Duodenal mucosa (tissue), 2 donors: ENCODE measurements around the gene VSIG10L.

ENCODE experiments used
- H3K27ac ChIP-seq: one replicate; pipeline ENCODE4 v1.7.0; 2013; ENCODE audit warnings: low read depth, low read length
- H3K27me3 ChIP-seq, 2 donors: one replicate each; pipeline ENCODE4 v1.7.0; 2013; ENCODE audit warnings: low read length in 2 of 2, control low read depth in 1 of 2; ENCODE audit not compliant: insufficient read depth in 2 of 2, control insufficient read depth in 1 of 2
- H3K36me3 ChIP-seq, 2 donors: one replicate each; pipeline ENCODE4 v1.7.0; 2013; ENCODE audit warnings: low read length in 2 of 2, control low read depth in 1 of 2; ENCODE audit not compliant: insufficient read depth in 2 of 2, control insufficient read depth in 1 of 2
- H3K4me1 ChIP-seq, 2 donors: one replicate each; pipeline ENCODE4 v1.7.0; 2013; ENCODE audit warnings: low read length in 2 of 2, control low read depth in 1 of 2; ENCODE audit not compliant: insufficient read depth in 2 of 2, control insufficient read depth in 1 of 2
- H3K4me3 ChIP-seq, 2 donors: one replicate each; pipeline ENCODE4 v1.7.0; 2013; ENCODE audit warnings: low read length in 2 of 2, low read depth in 1 of 2
- H3K9ac ChIP-seq, 2 donors: one replicate each; pipeline ENCODE4 v1.7.0; 2013; ENCODE audit warnings: low read length in 2 of 2, low read depth in 1 of 2
- H3K9me3 ChIP-seq, 2 donors: one replicate each; pipeline ENCODE4 v1.7.0; 2013; ENCODE audit warnings: low read length in 2 of 2, control low read depth in 1 of 2; ENCODE audit not compliant: control insufficient read depth in 1 of 2

Gene VSIG10L

DNA sequence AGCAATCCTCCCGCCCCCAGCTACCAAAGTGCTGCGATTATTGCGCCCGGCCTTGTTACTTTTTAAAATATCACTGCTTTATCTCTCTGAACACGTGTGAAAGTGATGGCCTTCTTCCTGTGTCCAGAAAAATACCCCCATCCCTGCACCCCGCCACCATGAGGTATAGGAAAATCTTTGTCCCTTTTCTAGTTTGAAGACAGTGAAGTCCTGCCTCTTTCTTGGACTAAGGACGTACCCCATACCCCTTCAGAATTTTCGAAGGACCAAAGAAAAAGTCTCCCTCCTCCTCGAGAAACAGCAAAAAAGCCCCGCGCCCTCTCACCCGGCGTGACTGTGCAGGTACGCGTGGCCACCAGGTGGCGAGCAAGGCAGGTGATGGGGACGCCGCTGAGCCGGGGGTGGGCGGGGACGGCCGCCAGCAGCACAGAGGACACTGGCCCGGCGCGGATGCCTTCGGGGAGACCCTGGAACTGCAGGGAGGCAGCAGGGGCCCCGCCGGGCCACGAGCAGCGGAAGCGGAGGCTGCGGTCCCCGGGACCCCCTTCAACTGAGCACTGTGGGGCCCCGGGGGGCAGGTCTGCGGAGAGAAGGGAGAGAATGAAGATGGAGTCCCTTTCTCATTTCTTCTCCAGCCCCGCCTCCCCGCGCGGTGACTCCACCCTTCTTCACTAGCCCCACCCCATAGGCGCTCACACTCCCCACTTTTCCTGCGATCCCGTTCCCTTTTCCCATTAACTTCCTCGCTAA is 3.2 kb downstream of the VSIG10L start:
- Histone ChIP-seq H3K36me3 (no peaks in the 10 kb centered on the region), H3K4me3 (peak overlapping the region; percentile 72 to 82), H3K27me3 (no peaks in the 10 kb centered on the region), H3K4me1 (peaks cover 0 to 9% of the 10 kb centered on the region in 2 donors), H3K27ac (peak overlapping the region; percentile 51), H3K9me3 (no peaks in the 10 kb centered on the region), H3K9ac (peak overlapping the region; percentile 45 to 58)

DNA sequence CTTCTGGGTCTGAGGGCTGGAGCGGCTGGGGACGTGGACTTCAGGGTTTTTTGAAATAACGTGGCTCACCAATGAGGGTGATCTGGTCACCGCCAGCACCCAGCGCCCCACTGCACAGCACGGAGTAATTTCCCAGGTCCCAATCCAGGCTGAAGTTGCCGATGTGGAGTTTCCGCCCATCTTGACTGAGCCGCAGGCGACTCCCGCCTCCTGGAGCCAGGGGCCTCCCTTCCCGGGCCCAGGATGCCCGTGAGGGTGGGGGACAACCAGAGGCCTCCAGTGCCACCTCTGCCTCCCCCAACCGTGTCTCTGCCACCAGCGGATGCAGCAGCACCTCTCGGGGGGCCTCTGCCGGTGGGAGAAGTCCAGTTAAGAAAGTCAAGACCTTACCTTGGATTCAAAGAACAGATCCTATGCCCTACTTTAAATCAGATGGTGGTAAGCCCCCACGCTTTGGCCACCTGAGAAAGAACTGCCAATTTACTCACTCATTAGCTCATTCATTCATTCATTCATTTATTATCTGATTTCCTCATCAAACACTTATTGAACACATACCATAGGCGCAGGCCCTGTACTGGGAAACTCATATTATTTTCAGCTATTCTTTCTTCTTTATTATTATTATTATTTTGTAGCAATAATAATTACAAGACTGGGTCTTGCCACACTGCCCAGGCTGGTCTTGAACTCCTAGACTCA is 3.9 kb downstream of the VSIG10L start:
- Histone ChIP-seq H3K9ac (no peak overlapping the region), H3K27ac (no peak overlapping the region), H3K27me3 (no peaks in the 10 kb centered on the region), H3K4me1 (peaks cover 0 to 9% of the 10 kb centered on the region in 2 donors), H3K36me3 (no peaks in the 10 kb centered on the region), H3K9me3 (no peaks in the 10 kb centered on the region), H3K4me3 (peak overlapping the region in 1 of 2 donors; percentile 82)

DNA sequence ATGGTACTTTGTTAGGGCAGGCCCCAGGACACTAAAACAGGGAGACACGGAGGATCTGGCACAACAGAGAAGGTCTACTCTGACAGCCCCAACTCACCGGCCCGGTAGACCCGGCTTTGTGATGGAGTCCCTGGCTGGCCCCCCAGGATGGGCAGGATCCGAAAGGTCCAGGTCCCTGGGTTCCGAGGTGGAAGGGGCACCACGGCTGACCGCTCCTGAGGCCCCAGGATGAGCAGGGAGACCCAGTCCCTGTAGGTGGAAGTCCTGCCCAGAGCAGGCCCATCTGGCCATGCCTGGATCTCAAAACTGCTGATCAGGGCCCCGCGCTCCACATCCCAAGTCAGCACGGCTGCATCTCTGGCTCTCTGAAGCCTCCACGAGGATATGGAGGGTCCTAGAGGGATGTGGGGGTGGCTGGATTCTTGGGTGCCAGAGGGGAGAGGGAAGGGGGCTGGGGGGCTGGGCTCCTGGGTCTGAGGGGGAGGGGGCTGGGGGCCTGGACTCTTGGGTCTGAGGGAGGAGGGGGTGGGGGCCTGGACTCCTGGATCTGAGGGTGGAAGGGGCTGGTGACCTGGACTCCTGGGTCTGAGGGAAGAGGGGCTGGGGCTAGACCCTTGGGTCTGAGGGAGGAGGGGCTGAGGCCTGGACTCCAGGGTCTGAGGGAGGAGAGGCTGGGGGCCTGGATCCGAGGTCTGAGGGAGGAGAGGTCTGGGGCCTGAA is 4.6 kb downstream of the VSIG10L start:
- Histone ChIP-seq H3K27me3 (no peaks in the 10 kb centered on the region), H3K4me3 (no peak overlapping the region), H3K9me3 (no peaks in the 10 kb centered on the region), H3K27ac (no peak overlapping the region), H3K4me1 (peaks cover 0 to 9% of the 10 kb centered on the region in 2 donors), H3K9ac (no peak overlapping the region), H3K36me3 (no peaks in the 10 kb centered on the region)

DNA sequence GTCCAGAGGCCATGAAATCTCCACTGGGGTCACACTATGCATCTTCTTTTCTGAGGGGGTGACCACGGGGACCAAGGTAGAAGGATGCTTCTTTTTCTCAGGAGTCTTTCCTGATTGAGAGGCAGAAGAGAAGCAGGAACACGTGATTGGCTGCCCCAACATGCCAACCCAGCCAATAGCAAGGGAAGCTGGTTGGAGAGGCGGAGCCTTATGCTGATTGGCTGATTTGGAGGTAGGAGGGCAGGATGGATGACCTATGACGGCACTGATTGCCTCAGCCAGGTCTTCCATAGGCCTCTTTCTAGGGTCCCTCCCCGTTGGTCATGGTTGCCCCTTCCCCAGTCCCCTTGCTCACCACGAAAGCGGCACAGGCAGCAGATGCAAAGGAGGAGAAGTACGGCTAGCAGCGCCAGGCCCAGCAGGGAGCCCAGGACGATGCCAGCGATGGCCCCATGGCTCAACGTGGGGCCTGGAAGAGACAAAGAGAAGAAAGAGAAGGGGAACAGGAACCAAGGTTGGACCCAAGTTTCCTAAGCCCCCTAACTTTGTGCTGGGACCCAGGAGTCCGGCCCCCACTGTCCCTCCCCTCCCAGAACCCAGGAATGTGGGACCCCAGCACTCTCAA is 8.0 kb downstream of the VSIG10L start:
- Histone ChIP-seq H3K4me3 (no peak overlapping the region), H3K36me3 (no peaks in the 10 kb centered on the region), H3K9me3 (no peaks in the 10 kb centered on the region), H3K27ac (no peak overlapping the region), H3K9ac (no peak overlapping the region), H3K27me3 (no peaks in the 10 kb centered on the region), H3K4me1 (peaks cover 0 to 4% of the 10 kb centered on the region in 2 donors)

DNA sequence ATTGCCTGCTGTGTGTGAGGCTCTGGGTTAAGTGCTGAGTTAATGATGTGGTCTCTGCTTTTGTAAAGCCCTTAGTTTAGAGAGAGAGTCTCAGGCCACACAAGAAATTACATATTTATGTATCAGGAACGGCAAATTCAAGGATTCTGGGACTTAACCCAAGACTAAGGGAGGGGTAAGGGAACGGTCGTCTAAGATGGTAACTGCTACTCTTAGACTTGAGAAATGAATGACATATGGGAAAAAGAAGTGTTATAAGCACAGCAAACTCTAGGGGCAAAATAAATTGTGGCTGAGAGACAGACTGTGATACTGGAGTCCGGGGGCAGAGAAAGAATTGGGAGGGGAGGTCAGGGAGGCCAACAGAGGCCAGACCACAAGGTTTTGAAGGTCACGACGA is 10.2 kb downstream of the VSIG10L start:
- H3K9ac ChIP-seq, result no peak overlapping the region
- no peak overlapping the region for H3K27ac ChIP-seq
- peaks cover 7 to 8% of the 10 kb centered on the region in 2 donors for H3K27me3 ChIP-seq
- no peaks in the 10 kb centered on the region for H3K4me1 ChIP-seq
- no peaks in the 10 kb centered on the region for H3K36me3 ChIP-seq
- H3K9me3 ChIP-seq, result no peaks in the 10 kb centered on the region
- no peak overlapping the region for H3K4me3 ChIP-seq

DNA sequence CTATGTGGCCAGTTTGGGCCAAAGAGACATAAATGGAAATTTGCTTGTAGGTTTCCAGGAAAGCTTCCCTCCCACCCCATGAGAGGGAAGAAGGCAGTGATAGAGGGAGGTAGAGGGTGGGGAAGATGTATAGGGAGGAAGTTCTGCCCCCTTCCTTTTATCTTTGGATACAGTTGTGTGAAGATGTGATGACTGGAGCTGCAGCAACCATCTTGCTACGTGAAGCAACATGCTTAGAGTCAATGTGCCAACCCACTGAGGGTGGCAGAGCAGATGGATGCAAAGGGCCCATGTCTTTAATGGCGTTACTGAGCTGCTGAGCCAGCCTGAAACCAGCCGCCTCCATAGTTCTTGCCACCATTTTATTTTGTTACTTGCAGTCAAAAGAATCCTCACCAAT is 10.7 kb downstream of the VSIG10L start:
- H3K36me3 ChIP-seq, result no peaks in the 10 kb centered on the region
- no peak overlapping the region for H3K4me3 ChIP-seq
- H3K27ac ChIP-seq, result no peak overlapping the region
- H3K9me3 ChIP-seq, result no peaks in the 10 kb centered on the region
- H3K9ac ChIP-seq, result no peak overlapping the region
- H3K4me1 ChIP-seq, result no peaks in the 10 kb centered on the region
- peaks cover 7 to 10% of the 10 kb centered on the region in 2 donors for H3K27me3 ChIP-seq

DNA sequence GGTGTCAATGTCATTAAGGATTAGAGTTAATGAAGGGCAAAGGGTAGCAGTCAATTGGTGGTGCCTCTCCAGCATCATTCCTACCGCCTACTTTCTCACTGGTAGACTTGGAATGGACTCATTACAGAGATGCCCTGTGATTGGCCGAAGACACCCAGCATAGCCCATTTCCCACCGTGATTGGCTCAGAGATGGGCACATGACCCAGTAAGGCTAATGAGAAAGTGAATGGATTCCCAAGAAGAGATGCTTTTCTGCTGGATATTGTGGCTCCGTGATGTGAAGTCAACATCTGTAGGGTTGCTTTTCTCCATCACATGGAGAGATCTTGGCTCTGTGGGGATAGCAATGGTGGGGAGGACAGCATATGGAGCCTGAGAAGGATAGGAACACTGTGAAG is 11.6 kb downstream of the VSIG10L start:
- no peak overlapping the region for H3K9ac ChIP-seq
- no peaks in the 10 kb centered on the region for H3K4me1 ChIP-seq
- H3K27me3 ChIP-seq, result peaks cover 7 to 18% of the 10 kb centered on the region in 2 donors
- no peaks in the 10 kb centered on the region for H3K36me3 ChIP-seq
- H3K27ac ChIP-seq, result no peak overlapping the region
- no peak overlapping the region for H3K4me3 ChIP-seq
- H3K9me3 ChIP-seq, result no peaks in the 10 kb centered on the region

DNA sequence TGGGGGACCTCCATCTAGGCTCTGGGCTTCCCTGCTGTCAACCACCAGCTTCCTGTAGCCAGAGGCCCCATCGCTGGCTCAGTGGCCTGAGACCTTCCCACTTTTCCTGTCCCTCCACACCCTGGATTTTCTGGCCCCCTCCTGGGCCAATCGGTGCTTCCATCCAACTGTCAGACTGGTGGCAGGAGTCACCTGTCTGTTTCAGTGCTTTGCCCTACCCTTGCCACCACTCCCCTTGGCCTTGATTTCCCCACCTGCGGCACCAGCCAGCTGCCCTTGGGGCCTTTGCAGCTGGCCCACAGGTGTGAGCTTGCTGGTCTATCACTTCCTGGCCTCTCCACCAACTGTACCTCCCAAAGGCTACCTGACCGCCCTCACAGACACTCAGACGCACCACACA is 12.5 kb downstream of the VSIG10L start:
- Histone ChIP-seq H3K4me3 (no peak overlapping the region), H3K27ac (no peak overlapping the region), H3K4me1 (no peaks in the 10 kb centered on the region), H3K36me3 (no peaks in the 10 kb centered on the region), H3K27me3 (peaks cover 7 to 18% of the 10 kb centered on the region in 2 donors), H3K9ac (no peak overlapping the region), H3K9me3 (no peaks in the 10 kb centered on the region)

DNA sequence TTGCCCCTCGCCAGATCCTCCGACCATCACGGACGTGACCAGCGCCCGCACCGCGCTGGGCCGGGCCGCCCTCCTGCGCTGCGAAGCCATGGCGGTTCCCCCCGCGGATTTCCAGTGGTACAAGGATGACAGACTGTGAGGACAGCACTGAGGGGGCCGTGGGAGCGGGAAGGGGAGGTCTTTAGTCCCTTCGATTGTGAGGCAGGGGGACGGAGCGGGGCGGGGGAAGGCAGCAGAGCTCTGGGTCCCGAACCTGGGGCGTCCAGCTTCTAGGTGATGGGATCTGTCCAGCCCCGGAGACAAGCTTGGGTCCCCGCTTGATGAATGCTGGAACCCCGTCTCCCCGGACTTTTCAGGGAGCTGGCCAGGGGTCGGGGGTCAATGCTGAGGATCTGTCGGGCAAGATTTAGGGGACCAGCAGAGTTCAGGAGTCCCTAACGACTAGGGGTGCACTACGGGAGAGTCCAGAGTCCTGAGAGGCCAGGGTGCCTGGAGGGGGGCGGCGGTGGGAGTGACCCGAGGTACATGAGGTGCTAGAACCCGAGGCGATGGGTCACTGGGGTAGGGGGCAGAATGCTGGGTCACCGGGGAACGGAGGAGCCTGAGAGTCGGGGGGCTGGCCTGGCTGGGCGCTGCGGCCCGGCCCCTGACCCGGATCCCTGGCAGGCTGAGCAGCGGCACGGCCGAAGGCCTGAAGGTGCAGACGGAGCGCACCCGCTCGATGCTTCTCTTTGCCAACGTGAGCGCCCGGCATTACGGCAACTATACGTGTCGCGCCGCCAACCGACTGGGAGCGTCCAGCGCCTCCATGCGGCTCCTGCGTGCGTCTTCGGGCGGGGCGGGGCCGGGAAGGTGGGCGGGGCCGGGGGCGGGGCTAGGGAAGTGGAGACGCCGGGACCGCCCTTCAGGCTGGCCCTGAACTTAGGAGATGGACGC is 14.6 kb downstream of the VSIG10L start:
- Histone ChIP-seq H3K27ac (no peak overlapping the region), H3K36me3 (no peaks in the 10 kb centered on the region), H3K9me3 (no peaks in the 10 kb centered on the region), H3K4me1 (no peaks in the 10 kb centered on the region), H3K9ac (no peak overlapping the region), H3K4me3 (peak overlapping the region in 1 of 2 donors; percentile 21), H3K27me3 (peaks cover 7 to 18% of the 10 kb centered on the region in 2 donors)
